H1 (cell line): ENCODE results near the gene PKD1L1. TPM values are rescaled to one million over a fixed set of nuclear protein-coding genes. Genes with fewer than 3 reads are reported as not detected.

ENCODE experiments used
- CHD7 ChIP-seq: fragments of 300-600 bp; sonication (generic); IDR thresholded peaks from 2 replicates; pipeline ENCODE4 v1.7.1; 2012; ENCODE audit warnings: low read length, moderate library complexity, mild to moderate bottlenecking, inconsistent platforms; ENCODE audit not compliant: insufficient replicate concordance
- TCF12 ChIP-seq: IDR thresholded peaks from 2 replicates; pipeline ENCODE4 v1.6.1; 2011; ENCODE audit warnings: low read depth, mild to moderate bottlenecking, low read length
- polyA plus RNA-seq, 7 experiments: library from polyadenylated mRNA; depleted of rRNA in 3 of 7; stranded (reverse) in 5 of 7; unstranded in 2 of 7; fragments of >200 nt in 5 of 7; fragments of 200-250 nt in 2 of 7; gene quantifications; 1 replicate in 5 of 7; 2 replicates in 1 of 7; 4 replicates in 1 of 7; pipeline versions ENCODE4 v1.2.1 to v1.2.3, GENCODE V29; 2011 to 2013; ENCODE audit warnings: missing spikeins in 2 of 7, mixed read lengths in 2 of 7
- total RNA-seq: library from RNA; stranded (reverse); fragmentation: NEBNext Ultra II Directional; extraction: Animal tissue kit (Norgen Biotek cat#: 25700); gene quantifications from 2 replicates; pipeline ENCODE4 v1.2.1, GENCODE V29; 2021

PKD1L1 gene
- total and polyA plus RNA-seq, 2 of the 8 experiments (the other 6 are each of a cell fraction or from before 2014, with no cell fraction given): 0.22 to 0.35 TPM

- TF ChIP-seq CHD7 (no peak), TCF12 (no peak)
Observed at GRCh38 chr7:47896809-47897423, 51.4 kb downstream of the PKD1L1 start (continued).
